Mesendoderm (in vitro differentiated cells): ENCODE data around the gene KCNC1.

Source experiments
- DNase-seq: peaks from one replicate; pipeline ENCODE4 v3.0.0; 2013
- H2AK5ac ChIP-seq: 2 replicates; pipeline ENCODE4 v1.6.1; 2013; ENCODE audit warnings: low read length, inconsistent platforms
- H2BK120ac ChIP-seq: 2 replicates; pipeline ENCODE4 v1.6.1; 2013; ENCODE audit warnings: low read depth, mild to moderate bottlenecking, low read length, moderate library complexity, mixed read lengths
- H2BK15ac ChIP-seq: replicated peaks from 2 replicates; pipeline ENCODE4 v1.6.1; 2013; ENCODE audit warnings: low read depth, mild to moderate bottlenecking, moderate library complexity
- H2BK5ac ChIP-seq: 2 replicates; pipeline ENCODE4 v1.6.1; 2013; ENCODE audit warnings: low read length, inconsistent platforms
- H3K18ac ChIP-seq: 2 replicates; pipeline ENCODE4 v1.6.1; 2013; ENCODE audit warnings: mild to moderate bottlenecking, low read length, mixed read lengths
- H3K23ac ChIP-seq: one replicate; pipeline ENCODE4 v1.6.1; 2013; ENCODE audit warnings: low read length
- H3K27ac ChIP-seq: 2 replicates; pipeline ENCODE4 v1.5.1; 2013; ENCODE audit warnings: low read depth, mild to moderate bottlenecking, inconsistent platforms, low read length, moderate library complexity
- H3K27me3 ChIP-seq: 2 replicates; pipeline ENCODE4 v1.6.1; 2013; ENCODE audit warnings: low read length, control low read depth, mild to moderate bottlenecking, inconsistent platforms; ENCODE audit not compliant: insufficient read depth, poor library complexity
- H3K36me3 ChIP-seq: 2 replicates; pipeline ENCODE4 v1.6.1; 2013; ENCODE audit warnings: low read length, inconsistent platforms; ENCODE audit not compliant: control insufficient read depth, insufficient read depth
- H3K4ac ChIP-seq: one replicate; pipeline ENCODE4 v1.6.1; 2013; ENCODE audit warnings: low read depth, mild to moderate bottlenecking, low read length, moderate library complexity
- H3K4me1 ChIP-seq: 2 replicates; pipeline ENCODE4 v1.6.1; 2013; ENCODE audit warnings: low read depth, low read length, inconsistent platforms; ENCODE audit not compliant: control insufficient read depth
- H3K4me2 ChIP-seq: 2 replicates; pipeline ENCODE4 v1.6.1; 2013; ENCODE audit warnings: low read length
- H3K4me3 ChIP-seq: 2 replicates; pipeline ENCODE4 v1.5.1; 2013; ENCODE audit warnings: mild to moderate bottlenecking, low read length
- H3K56ac ChIP-seq: one replicate; pipeline ENCODE4 v1.6.1; 2013; ENCODE audit warnings: low read length
- H3K79me1 ChIP-seq: 2 replicates; pipeline ENCODE4 v1.6.1; 2013; ENCODE audit warnings: low read length, inconsistent platforms
- H3K79me2 ChIP-seq: 2 replicates; pipeline ENCODE4 v1.6.1; 2013; ENCODE audit warnings: mild to moderate bottlenecking, low read length; ENCODE audit not compliant: control insufficient read depth, insufficient read depth
- H3K9ac ChIP-seq: 2 replicates; pipeline ENCODE4 v1.6.1; 2013; ENCODE audit warnings: low read length, inconsistent platforms
- H4K5ac ChIP-seq: one replicate; pipeline ENCODE4 v1.6.1; 2013; ENCODE audit warnings: low read length
- H4K8ac ChIP-seq: one replicate; pipeline ENCODE4 v1.6.1; 2013; ENCODE audit warnings: low read depth, mild to moderate bottlenecking, control low read depth, low read length, moderate library complexity
- WGBS: extraction: QIAGEN DNeasy Blood & Tissue Kit; methylation state at CpG from one replicate; pipeline ENCODE4 v1.1.7; 2013; ENCODE audit warnings: low lambda C conversion rate, missing lambda C conversion rate; ENCODE audit not compliant: insufficient coverage; ENCODE audit errors: extremely low coverage; 5-methylcytosine and 5-hydroxymethylcytosine counted together

The KCNC1 gene

GRCh38 chr11:17807034-17807433 is 72.5 kb downstream of the KCNC1 start:
- H3K36me3 ChIP-seq, result no peaks in the 10 kb centered on the region
- no peak overlapping the region for H3K27ac ChIP-seq
- no peak overlapping the region for H3K4ac ChIP-seq
- H3K79me2 ChIP-seq, result no peaks in the 10 kb centered on the region
- H3K18ac ChIP-seq, result no peak overlapping the region
- H2AK5ac ChIP-seq, result no peak overlapping the region
- no peak overlapping the region for H3K56ac ChIP-seq
- H2BK120ac ChIP-seq, result no peak overlapping the region
- no peak overlapping the region for H3K23ac ChIP-seq
- H3K79me1 ChIP-seq, result no peaks in the 10 kb centered on the region
- no peak overlapping the region for H2BK5ac ChIP-seq
- DNase-seq, result no peak
- no peak overlapping the region for H3K4me2 ChIP-seq
- no peak overlapping the region for H4K5ac ChIP-seq
- H2BK15ac ChIP-seq, result no peak overlapping the region
- H3K9ac ChIP-seq, result no peak overlapping the region
- H3K4me1 ChIP-seq, result no peaks in the 10 kb centered on the region
- no CpG with 5 or more reads among the region's 4 CpGs for WGBS
- H4K8ac ChIP-seq, result no peak overlapping the region
- H3K4me3 ChIP-seq, result no peak overlapping the region
- H3K27me3 ChIP-seq, result no peaks in the 10 kb centered on the region

DNA sequence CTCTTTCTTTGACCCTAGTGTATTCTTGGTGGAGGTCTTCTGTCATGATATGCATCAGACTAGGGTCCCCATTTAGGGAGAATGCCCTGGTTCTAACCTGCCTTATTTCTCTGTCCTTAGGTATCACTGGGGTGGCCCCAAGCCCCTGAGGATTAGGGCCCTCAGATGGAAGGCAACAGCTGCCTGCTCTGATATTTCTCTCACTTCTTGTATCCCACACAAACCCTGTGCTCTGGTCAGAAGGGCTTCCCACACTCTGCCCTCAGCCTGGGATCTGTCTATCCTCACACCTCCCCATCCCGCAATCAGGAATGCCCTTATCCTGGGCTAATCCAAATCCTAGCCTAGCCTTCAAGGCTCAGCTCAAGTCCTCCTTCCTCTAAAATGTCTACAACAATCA is 75.5 kb downstream of the KCNC1 start:
- Histone ChIP-seq H2AK5ac (no peak overlapping the region), H4K5ac (no peak overlapping the region), H3K9ac (no peak overlapping the region), H3K18ac (no peak overlapping the region), H3K27me3 (no peaks in the 10 kb centered on the region), H3K4ac (no peak overlapping the region), H4K8ac (no peak overlapping the region), H3K23ac (no peak overlapping the region), H3K4me1 (no peaks in the 10 kb centered on the region), H3K4me3 (no peak overlapping the region), H3K4me2 (no peak overlapping the region), H3K27ac (no peak overlapping the region), H3K56ac (no peak overlapping the region), H3K79me2 (no peaks in the 10 kb centered on the region), H3K36me3 (no peaks in the 10 kb centered on the region), H2BK120ac (no peak overlapping the region), H3K79me1 (no peaks in the 10 kb centered on the region), H2BK5ac (no peak overlapping the region), H2BK15ac (no peak overlapping the region)
- WGBS, result no CpG with 5 or more reads among the region's 1 CpG
- DNase-seq, result no peak

DNA sequence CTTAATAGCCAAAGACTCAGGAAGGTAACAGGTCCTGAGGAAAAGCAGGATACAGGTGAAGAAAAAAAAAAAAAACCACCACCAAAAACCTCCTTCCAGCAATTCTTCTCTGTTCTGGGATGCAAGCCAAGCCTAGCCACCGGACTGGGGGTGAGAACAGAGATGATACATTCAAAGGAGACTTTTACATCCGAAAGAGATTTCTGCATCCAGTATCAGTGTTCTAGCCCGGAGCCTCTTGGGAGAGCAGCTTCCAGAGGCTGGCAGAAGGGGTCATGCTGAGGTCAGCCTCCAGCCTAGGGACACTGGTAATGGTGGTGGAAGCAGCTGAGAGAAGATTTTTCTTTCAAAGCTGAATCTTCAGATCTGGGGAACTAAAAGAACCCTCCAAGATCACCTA is 76.2 kb downstream of the KCNC1 start:
- Histone ChIP-seq H3K79me2 (no peaks in the 10 kb centered on the region), H3K4ac (no peak overlapping the region), H3K4me1 (no peaks in the 10 kb centered on the region), H2BK5ac (no peak overlapping the region), H3K23ac (no peak overlapping the region), H3K27me3 (no peaks in the 10 kb centered on the region), H3K9ac (no peak overlapping the region), H3K18ac (no peak overlapping the region), H2BK120ac (no peak overlapping the region), H3K27ac (no peak overlapping the region), H3K56ac (no peak overlapping the region), H4K8ac (no peak overlapping the region), H4K5ac (no peak overlapping the region), H2AK5ac (no peak overlapping the region), H3K36me3 (no peaks in the 10 kb centered on the region), H2BK15ac (no peak overlapping the region), H3K4me2 (no peak overlapping the region), H3K79me1 (no peaks in the 10 kb centered on the region), H3K4me3 (no peak overlapping the region)
- DNase-seq, result no peak
- WGBS, result no CpG with 5 or more reads among the region's 3 CpGs

DNA sequence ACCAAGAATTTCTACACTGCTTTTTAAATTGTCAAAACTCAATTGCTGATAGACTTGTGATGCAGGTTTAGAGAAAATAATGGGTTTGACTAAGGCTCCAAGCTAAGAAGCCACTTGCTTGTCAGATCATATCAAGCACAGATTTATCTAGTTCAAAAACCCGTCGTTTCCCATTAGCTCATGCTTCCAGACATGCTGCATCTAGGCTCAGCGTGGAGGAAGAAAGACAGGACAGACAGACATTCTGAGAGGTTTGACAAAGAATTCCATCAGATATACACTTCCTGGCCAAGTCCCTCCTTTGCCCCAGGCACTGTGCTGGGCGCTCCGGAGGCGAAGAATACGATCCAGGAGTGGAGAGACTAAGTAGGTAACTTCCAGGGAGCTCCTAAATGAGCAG is 76.8 kb downstream of the KCNC1 start:
- H3K27ac ChIP-seq, result no peak overlapping the region
- no peaks in the 10 kb centered on the region for H3K36me3 ChIP-seq
- H3K23ac ChIP-seq, result no peak overlapping the region
- H2AK5ac ChIP-seq, result no peak overlapping the region
- no peaks in the 10 kb centered on the region for H3K27me3 ChIP-seq
- H3K79me1 ChIP-seq, result no peaks in the 10 kb centered on the region
- H2BK15ac ChIP-seq, result no peak overlapping the region
- H2BK120ac ChIP-seq, result no peak overlapping the region
- H3K9ac ChIP-seq, result no peak overlapping the region
- H4K8ac ChIP-seq, result no peak overlapping the region
- no peak overlapping the region for H3K4me2 ChIP-seq
- H3K79me2 ChIP-seq, result no peaks in the 10 kb centered on the region
- no peak overlapping the region for H3K4me3 ChIP-seq
- no peak overlapping the region for H3K4ac ChIP-seq
- WGBS, result no CpG with 5 or more reads among the region's 7 CpGs
- no peak overlapping the region for H3K18ac ChIP-seq
- H4K5ac ChIP-seq, result no peak overlapping the region
- H3K56ac ChIP-seq, result no peak overlapping the region
- H3K4me1 ChIP-seq, result no peaks in the 10 kb centered on the region
- no peak for DNase-seq
- no peak overlapping the region for H2BK5ac ChIP-seq

- Histone ChIP-seq H3K27ac (no peak overlapping the region), H3K79me1 (no peaks in the 10 kb centered on the region), H3K27me3 (no peaks in the 10 kb centered on the region), H2BK5ac (no peak overlapping the region), H2BK120ac (no peak overlapping the region), H3K4me1 (no peaks in the 10 kb centered on the region), H4K5ac (no peak overlapping the region), H3K4ac (no peak overlapping the region), H3K79me2 (no peaks in the 10 kb centered on the region), H3K4me3 (no peak overlapping the region), H3K4me2 (no peak overlapping the region), H3K36me3 (no peaks in the 10 kb centered on the region), H4K8ac (no peak overlapping the region), H2BK15ac (no peak overlapping the region), H3K23ac (no peak overlapping the region), H3K18ac (no peak overlapping the region), H3K9ac (no peak overlapping the region), H3K56ac (no peak overlapping the region), H2AK5ac (no peak overlapping the region)
- no peak for DNase-seq
- WGBS, result no CpG with 5 or more reads among the region's 2 CpGs
Observed at GRCh38 chr11:17812091-17812864, 77.7 kb downstream of the KCNC1 start.

- H3K4me2 ChIP-seq, result no peak overlapping the region
- no peak overlapping the region for H3K56ac ChIP-seq
- no peaks in the 10 kb centered on the region for H3K27me3 ChIP-seq
- H2BK15ac ChIP-seq, result no peak overlapping the region
- H3K18ac ChIP-seq, result no peak overlapping the region
- no peak overlapping the region for H3K4me3 ChIP-seq
- no peaks in the 10 kb centered on the region for H3K4me1 ChIP-seq
- no peaks in the 10 kb centered on the region for H3K36me3 ChIP-seq
- H4K8ac ChIP-seq, result no peak overlapping the region
- no peak overlapping the region for H3K9ac ChIP-seq
- H3K23ac ChIP-seq, result no peak overlapping the region
- H3K79me2 ChIP-seq, result no peaks in the 10 kb centered on the region
- no peaks in the 10 kb centered on the region for H3K79me1 ChIP-seq
- WGBS, result no CpG with 5 or more reads among the region's 4 CpGs
- no peak overlapping the region for H2BK120ac ChIP-seq
- no peak for DNase-seq
- H2BK5ac ChIP-seq, result no peak overlapping the region
- H4K5ac ChIP-seq, result no peak overlapping the region
- no peak overlapping the region for H3K27ac ChIP-seq
- H2AK5ac ChIP-seq, result no peak overlapping the region
- no peak overlapping the region for H3K4ac ChIP-seq
Observed at GRCh38 chr11:17812865-17813187, 78.2 kb downstream of the KCNC1 start.
